Measurements from ENCODE around the gene PIGBOS1.

DNA sequence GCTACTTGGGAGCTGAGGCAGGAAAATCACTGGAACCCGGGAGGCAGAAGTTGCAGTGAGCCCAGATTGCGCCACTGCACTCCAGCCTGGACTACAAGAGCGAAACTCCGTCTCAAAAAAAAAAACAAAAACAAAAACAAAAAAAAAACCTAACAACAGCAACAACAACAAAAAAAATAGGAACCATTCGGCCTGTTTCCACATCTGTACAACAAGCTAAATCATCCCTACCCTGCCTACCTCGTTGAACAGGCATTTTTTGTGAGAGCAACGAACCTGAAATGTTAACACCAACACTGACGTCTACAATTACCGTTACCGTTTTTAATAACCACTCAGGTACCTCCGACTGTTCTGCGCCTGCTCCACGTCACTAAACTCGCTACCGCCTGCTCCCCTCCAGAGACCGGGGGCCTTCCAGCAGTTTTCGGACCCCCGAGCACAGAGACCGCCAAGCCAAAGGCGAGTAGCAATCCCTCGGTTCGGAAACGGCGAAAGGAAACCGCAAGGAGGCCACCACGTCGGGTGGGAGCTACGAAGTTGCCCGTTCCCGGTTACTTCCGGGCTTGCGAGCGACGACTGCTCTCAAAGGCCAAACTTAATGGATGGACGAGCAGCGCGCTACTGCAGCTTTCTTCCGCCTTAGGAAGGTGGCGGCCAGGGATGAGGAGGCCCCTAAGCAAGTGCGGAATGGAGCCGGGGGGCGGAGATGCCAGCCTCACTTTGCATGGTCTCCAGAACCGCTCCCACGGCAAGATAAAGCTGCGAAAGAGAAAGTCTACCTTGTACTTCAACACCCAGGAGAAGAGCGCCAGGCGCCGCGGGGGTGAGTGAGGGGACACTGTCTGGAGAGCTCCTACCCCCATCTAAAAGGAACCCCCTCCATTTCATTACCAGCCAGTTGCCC, at the start of gene PIGBOS1, which contains the start of gene PIGB:
- TF ChIP-seq, protein P1, sequence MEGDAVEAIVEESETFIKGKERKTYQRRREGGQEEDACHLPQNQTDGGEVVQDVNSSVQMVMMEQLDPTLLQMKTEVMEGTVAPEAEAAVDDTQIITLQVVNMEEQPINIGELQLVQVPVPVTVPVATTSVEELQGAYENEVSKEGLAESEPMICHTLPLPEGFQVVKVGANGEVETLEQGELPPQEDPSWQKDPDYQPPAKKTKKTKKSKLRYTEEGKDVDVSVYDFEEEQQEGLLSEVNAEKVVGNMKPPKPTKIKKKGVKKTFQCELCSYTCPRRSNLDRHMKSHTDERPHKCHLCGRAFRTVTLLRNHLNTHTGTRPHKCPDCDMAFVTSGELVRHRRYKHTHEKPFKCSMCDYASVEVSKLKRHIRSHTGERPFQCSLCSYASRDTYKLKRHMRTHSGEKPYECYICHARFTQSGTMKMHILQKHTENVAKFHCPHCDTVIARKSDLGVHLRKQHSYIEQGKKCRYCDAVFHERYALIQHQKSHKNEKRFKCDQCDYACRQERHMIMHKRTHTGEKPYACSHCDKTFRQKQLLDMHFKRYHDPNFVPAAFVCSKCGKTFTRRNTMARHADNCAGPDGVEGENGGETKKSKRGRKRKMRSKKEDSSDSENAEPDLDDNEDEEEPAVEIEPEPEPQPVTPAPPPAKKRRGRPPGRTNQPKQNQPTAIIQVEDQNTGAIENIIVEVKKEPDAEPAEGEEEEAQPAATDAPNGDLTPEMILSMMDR (conservative IDR thresholded peaks at IDR 0.05), result no peak
- TF ChIP-seq ZFX (IDR thresholded peaks at IDR 0.05), result peak; percentile 67

Measured in C4-2B (cell line).